ENCODE data around the gene PRUNE2. TPM values are rescaled to one million over a fixed set of nuclear protein-coding genes. Genes with fewer than 3 reads are reported as not detected.

Gene PRUNE2
- total and polyA plus RNA-seq, 5 donors, result 11.7 to 49.1 (median 41.5) TPM

GRCh38 chr9:76793784-76794431 lies 112.0 kb downstream of the PRUNE2 start:
- Histone ChIP-seq H3K27me3 (ENCODE audit: control insufficient read depth, insufficient read depth) (no peaks in the 10 kb centered on the region), H3K4me3 (ENCODE audit: low read length) (no peak overlapping the region), H3K27ac (ENCODE audit: low read length) (no peak overlapping the region), H3K9me3 (ENCODE audit: control insufficient read depth, low read length) (no peaks in the 10 kb centered on the region), H3K4me1 (ENCODE audit: control insufficient read depth, insufficient read depth, low read length) (no peaks in the 10 kb centered on the region)
- intact Hi-C loops (cut with DNase I), result no loop called here
- ATAC-seq, result no peak
- WGBS, result 91% methylated on average over 15 of the region's 15 CpGs
- no peak for DNase-seq

- H3K27ac ChIP-seq (ENCODE audit: low read length), result no peak overlapping the region
- H3K9me3 ChIP-seq (ENCODE audit: control insufficient read depth, low read length), result no peaks in the 10 kb centered on the region
- no peaks in the 10 kb centered on the region for H3K4me1 ChIP-seq (ENCODE audit: control insufficient read depth, insufficient read depth, low read length)
- ATAC-seq (no peak), DNase-seq (no peak)
- 91% methylated on average over 1 of the region's 1 CpG for WGBS
- no peaks in the 10 kb centered on the region for H3K27me3 ChIP-seq (ENCODE audit: control insufficient read depth, insufficient read depth)
- no peak overlapping the region for H3K4me3 ChIP-seq (ENCODE audit: low read length)
- intact Hi-C loops (cut with DNase I), result no loop called here
Observed at GRCh38 chr9:76789840-76790239, 116.1 kb downstream of the PRUNE2 start.

- H3K4me3 ChIP-seq (ENCODE audit: low read length), result no peak overlapping the region
- DNase-seq, result no peak
- intact Hi-C loops (cut with DNase I), result no loop called here
- H3K27ac ChIP-seq (ENCODE audit: low read length), result no peak overlapping the region
- WGBS, result 72% methylated on average over 11 of the region's 11 CpGs
- H3K27me3 ChIP-seq (ENCODE audit: control insufficient read depth, insufficient read depth), result no peaks in the 10 kb centered on the region
- ATAC-seq, result no peak
- no peaks in the 10 kb centered on the region for H3K9me3 ChIP-seq (ENCODE audit: control insufficient read depth, low read length)
- H3K4me1 ChIP-seq (ENCODE audit: control insufficient read depth, insufficient read depth, low read length), result no peaks in the 10 kb centered on the region
Observed at GRCh38 chr9:76787677-76788076, 118.2 kb downstream of the PRUNE2 start.

- DNase-seq (no peak), ATAC-seq (no peak)
- 77% methylated on average over 1 of the region's 1 CpG for WGBS
- Histone ChIP-seq H3K27ac (ENCODE audit: low read length) (no peak overlapping the region), H3K4me3 (ENCODE audit: low read length) (no peak overlapping the region), H3K9me3 (ENCODE audit: control insufficient read depth, low read length) (no peaks in the 10 kb centered on the region), H3K27me3 (ENCODE audit: control insufficient read depth, insufficient read depth) (no peaks in the 10 kb centered on the region), H3K4me1 (ENCODE audit: control insufficient read depth, insufficient read depth, low read length) (no peaks in the 10 kb centered on the region)
- intact Hi-C loops (cut with DNase I), result no loop called here
Observed at GRCh38 chr9:76785501-76785900, 120.4 kb downstream of the PRUNE2 start.

- DNase-seq (no peak), ATAC-seq (no peak)
- Histone ChIP-seq H3K4me3 (ENCODE audit: low read length) (no peak overlapping the region), H3K27me3 (ENCODE audit: control insufficient read depth, insufficient read depth) (no peaks in the 10 kb centered on the region), H3K9me3 (ENCODE audit: control insufficient read depth, low read length) (no peaks in the 10 kb centered on the region), H3K4me1 (ENCODE audit: control insufficient read depth, insufficient read depth, low read length) (no peaks in the 10 kb centered on the region), H3K27ac (ENCODE audit: low read length) (no peak overlapping the region)
- intact Hi-C loops (cut with DNase I), result no loop called here
Observed at GRCh38 chr9:76784881-76785280, 121.0 kb downstream of the PRUNE2 start.

- WGBS, result 45% methylated on average over 5 of the region's 5 CpGs
- no peak for DNase-seq
- ATAC-seq, result no peak
Observed at GRCh38 chr9:76772686-76773445, 133.0 kb downstream of the PRUNE2 start.

GRCh38 chr9:76766126-76766525 lies 139.8 kb downstream of the PRUNE2 start:
- DNase-seq (no peak), ATAC-seq (no peak)
- no peak overlapping the region for H3K27ac ChIP-seq (ENCODE audit: low read length)
- intact Hi-C loops (cut with DNase I), result no loop called here
- no peaks in the 10 kb centered on the region for H3K27me3 ChIP-seq (ENCODE audit: control insufficient read depth, insufficient read depth)
- no peaks in the 10 kb centered on the region for H3K4me1 ChIP-seq (ENCODE audit: control insufficient read depth, insufficient read depth, low read length)
- H3K4me3 ChIP-seq (ENCODE audit: low read length), result no peak overlapping the region
- 85% methylated on average over 3 of the region's 3 CpGs for WGBS
- H3K9me3 ChIP-seq (ENCODE audit: control insufficient read depth, low read length), result no peaks in the 10 kb centered on the region

More at GRCh38 chr9:76772686-76773445, 133.0 kb downstream of the PRUNE2 start:
- Histone ChIP-seq H3K4me3 (ENCODE audit: low read length) (no peak overlapping the region), H3K27ac (ENCODE audit: low read length) (no peak overlapping the region), H3K9me3 (ENCODE audit: control insufficient read depth, low read length) (no peaks in the 10 kb centered on the region), H3K27me3 (ENCODE audit: control insufficient read depth, insufficient read depth) (no peaks in the 10 kb centered on the region), H3K4me1 (ENCODE audit: control insufficient read depth, insufficient read depth, low read length) (no peaks in the 10 kb centered on the region)
- intact Hi-C loops (cut with DNase I), result no loop called here

- no peaks in the 10 kb centered on the region for H3K4me1 ChIP-seq (ENCODE audit: control insufficient read depth, insufficient read depth, low read length)
- WGBS, result 94% methylated on average over 4 of the region's 4 CpGs
- intact Hi-C loops (cut with DNase I), result no loop called here
Observed at GRCh38 chr9:76764138-76764537, 141.8 kb downstream of the PRUNE2 start, which contains the start of gene PCA3. PCA3 (plus strand) TSS chr9:76764438.

GRCh38 chr9:76761448-76761847 lies 144.5 kb downstream of the PRUNE2 start:
- H3K9me3 ChIP-seq (ENCODE audit: control insufficient read depth, low read length), result no peaks in the 10 kb centered on the region
- 27% methylated on average over 1 of the region's 1 CpG for WGBS
- DNase-seq (no peak), ATAC-seq (no peak)
- H3K4me1 ChIP-seq (ENCODE audit: control insufficient read depth, insufficient read depth, low read length), result no peaks in the 10 kb centered on the region
- no peak overlapping the region for H3K27ac ChIP-seq (ENCODE audit: low read length)
- H3K4me3 ChIP-seq (ENCODE audit: low read length), result no peak overlapping the region
- H3K27me3 ChIP-seq (ENCODE audit: control insufficient read depth, insufficient read depth), result no peaks in the 10 kb centered on the region
- intact Hi-C loops (cut with DNase I), result no loop called here

More at GRCh38 chr9:76764138-76764537, 141.8 kb downstream of the PRUNE2 start, which contains the start of gene PCA3:
- no peak for DNase-seq
- no peaks in the 10 kb centered on the region for H3K27me3 ChIP-seq (ENCODE audit: control insufficient read depth, insufficient read depth)
- no peak within 1 kb of the TSS for H3K27ac ChIP-seq (ENCODE audit: low read length)
- no peaks in the 10 kb centered on the region for H3K9me3 ChIP-seq (ENCODE audit: control insufficient read depth, low read length)
- no peak for ATAC-seq
- H3K4me3 ChIP-seq (ENCODE audit: low read length), result no peak within 1 kb of the TSS

- Histone ChIP-seq H3K27ac (ENCODE audit: low read length) (no peak overlapping the region), H3K4me1 (ENCODE audit: control insufficient read depth, insufficient read depth, low read length) (no peaks in the 10 kb centered on the region), H3K27me3 (ENCODE audit: control insufficient read depth, insufficient read depth) (no peaks in the 10 kb centered on the region), H3K4me3 (ENCODE audit: low read length) (no peak overlapping the region), H3K9me3 (ENCODE audit: control insufficient read depth, low read length) (no peaks in the 10 kb centered on the region)
- 59% methylated on average over 6 of the region's 6 CpGs for WGBS
- DNase-seq (no peak), ATAC-seq (no peak)
- intact Hi-C loops (cut with DNase I), result no loop called here
Observed at GRCh38 chr9:76759732-76760131, 146.2 kb downstream of the PRUNE2 start.

- H3K9me3 ChIP-seq (ENCODE audit: control insufficient read depth, low read length), result no peaks in the 10 kb centered on the region
- H3K4me3 ChIP-seq (ENCODE audit: low read length), result no peak overlapping the region
- intact Hi-C loops (cut with DNase I), result no loop called here
- H3K27me3 ChIP-seq (ENCODE audit: control insufficient read depth, insufficient read depth), result no peaks in the 10 kb centered on the region
- H3K4me1 ChIP-seq (ENCODE audit: control insufficient read depth, insufficient read depth, low read length), result no peaks in the 10 kb centered on the region
- WGBS, result 55% methylated on average over 4 of the region's 4 CpGs
- no peak overlapping the region for H3K27ac ChIP-seq (ENCODE audit: low read length)
- ATAC-seq (no peak), DNase-seq (no peak)
Observed at GRCh38 chr9:76758476-76758875, 147.4 kb downstream of the PRUNE2 start.
